Measurements from ENCODE around the gene SLITRK1.

Gene SLITRK1, protein sequence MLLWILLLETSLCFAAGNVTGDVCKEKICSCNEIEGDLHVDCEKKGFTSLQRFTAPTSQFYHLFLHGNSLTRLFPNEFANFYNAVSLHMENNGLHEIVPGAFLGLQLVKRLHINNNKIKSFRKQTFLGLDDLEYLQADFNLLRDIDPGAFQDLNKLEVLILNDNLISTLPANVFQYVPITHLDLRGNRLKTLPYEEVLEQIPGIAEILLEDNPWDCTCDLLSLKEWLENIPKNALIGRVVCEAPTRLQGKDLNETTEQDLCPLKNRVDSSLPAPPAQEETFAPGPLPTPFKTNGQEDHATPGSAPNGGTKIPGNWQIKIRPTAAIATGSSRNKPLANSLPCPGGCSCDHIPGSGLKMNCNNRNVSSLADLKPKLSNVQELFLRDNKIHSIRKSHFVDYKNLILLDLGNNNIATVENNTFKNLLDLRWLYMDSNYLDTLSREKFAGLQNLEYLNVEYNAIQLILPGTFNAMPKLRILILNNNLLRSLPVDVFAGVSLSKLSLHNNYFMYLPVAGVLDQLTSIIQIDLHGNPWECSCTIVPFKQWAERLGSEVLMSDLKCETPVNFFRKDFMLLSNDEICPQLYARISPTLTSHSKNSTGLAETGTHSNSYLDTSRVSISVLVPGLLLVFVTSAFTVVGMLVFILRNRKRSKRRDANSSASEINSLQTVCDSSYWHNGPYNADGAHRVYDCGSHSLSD

GRCh38 chr13:83881917-83882605 is at the start of gene SLITRK1:
TSS of gene SLITRK1 (minus strand) at chr13:83882474. CDS start at chr13:83881507, 967 bp downstream.
- DNase-seq (ENCODE audit: low read depth in 2 of 2) = no peak

DNA sequence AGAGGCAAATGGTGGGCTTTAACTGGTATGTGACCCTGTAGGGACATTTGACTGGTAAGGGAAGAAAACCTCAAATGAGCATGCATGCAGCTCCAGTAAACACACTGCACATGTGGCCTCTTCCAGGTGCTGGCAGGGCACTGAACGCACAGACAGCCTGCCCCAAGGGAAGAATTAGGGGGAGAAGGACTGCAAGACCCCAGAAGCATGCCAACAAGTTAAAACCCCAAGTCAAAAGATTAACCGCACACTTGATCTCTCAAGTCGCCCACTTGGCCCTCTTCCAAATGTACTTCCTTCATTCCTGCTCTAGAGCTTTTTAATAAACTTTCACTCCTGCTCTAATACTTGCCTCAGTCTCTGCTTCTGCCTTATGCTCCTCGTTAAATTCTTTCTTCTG is 46.9 kb upstream of the SLITRK1 start:
- DNase-seq (ENCODE audit: low read depth in 2 of 2) = no peak

DNA sequence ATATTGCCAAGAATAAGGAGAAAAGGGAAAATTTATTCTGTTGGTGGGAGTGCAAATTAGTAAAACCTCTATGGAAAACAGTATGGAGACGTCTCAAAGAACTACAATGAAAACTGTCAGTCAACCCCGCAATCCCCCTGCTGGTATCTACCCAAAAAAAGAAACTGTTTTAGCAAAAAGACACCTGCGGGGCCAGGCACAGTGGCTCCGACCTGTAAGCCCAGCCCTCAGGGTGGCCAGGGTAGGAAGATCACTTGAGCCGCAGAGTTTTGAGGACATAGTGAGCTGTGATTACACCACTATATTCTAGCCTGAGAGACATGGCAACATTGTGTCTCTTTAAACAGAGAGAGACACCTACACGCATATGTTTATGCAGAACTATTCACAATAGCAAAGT is 37.5 kb upstream of the SLITRK1 start:
- no peak for DNase-seq (ENCODE audit: low read depth in 2 of 2)

- DNase-seq (ENCODE audit: low read depth in 2 of 2) = no peak
These were observed 32.1 kb upstream of the SLITRK1 start for GRCh38 chr13:83914368-83914767.

- DNase-seq (ENCODE audit: low read depth in 2 of 2) = no peak
These were observed 25.1 kb upstream of the SLITRK1 start for GRCh38 chr13:83907196-83907989.

DNA sequence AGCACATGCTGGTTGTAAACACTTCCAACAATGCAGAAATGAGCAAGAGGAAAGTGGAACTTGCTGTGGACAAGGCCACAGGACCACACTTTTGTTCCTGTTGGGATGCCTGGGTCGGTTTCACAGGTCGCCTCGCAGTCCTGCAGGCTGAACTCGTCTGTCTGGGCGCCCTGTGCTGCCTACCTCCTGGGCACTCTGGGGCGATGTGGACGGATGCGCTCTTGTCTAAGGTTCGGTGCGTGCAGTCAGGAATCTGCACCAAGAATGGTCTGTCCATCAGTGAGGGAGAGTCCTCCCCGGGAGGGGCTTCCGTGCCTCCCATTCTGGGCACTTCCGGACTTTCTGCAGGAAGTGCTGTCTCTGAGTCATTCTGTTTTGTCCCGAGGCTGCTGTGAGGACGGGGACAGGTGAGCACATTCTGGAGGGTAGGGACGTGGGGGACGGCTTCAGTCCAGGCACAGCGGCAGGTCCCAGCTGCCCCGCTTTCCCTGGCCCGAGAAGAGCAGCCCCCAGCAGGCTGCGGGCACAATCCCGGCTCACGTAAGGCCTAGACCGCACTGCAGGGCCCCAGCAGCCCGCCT is 24.1 kb upstream of the SLITRK1 start:
- DNase-seq (ENCODE audit: low read depth in 2 of 2) = no peak

DNA sequence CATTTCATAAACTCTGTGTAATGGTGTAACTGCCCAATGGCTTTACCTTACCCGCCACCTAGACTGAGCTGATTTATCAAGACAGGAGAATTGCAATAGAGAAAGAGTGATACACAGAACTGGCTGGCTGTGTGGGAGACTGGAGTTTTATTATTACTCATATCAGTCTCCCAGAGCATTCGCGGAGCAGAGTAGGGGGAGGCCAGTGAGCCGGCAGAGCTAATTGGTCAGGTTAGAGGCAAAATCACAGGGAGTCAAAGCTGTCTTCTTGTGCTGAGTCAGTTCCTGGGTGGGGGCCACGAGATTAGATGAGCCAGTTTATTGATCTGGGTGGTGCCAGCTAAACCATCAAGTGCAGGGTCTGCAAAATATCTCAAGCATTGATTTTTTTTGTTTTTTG is 23.4 kb upstream of the SLITRK1 start:
- DNase-seq (ENCODE audit: low read depth in 2 of 2) = no peak

GRCh38 chr13:83895994-83896580 is 13.8 kb upstream of the SLITRK1 start:
- DNase-seq (ENCODE audit: low read depth in 2 of 2) = no peak

- DNase-seq (ENCODE audit: low read depth in 2 of 2) = no peak
These were observed 8.1 kb upstream of the SLITRK1 start for GRCh38 chr13:83890358-83890757.

DNA sequence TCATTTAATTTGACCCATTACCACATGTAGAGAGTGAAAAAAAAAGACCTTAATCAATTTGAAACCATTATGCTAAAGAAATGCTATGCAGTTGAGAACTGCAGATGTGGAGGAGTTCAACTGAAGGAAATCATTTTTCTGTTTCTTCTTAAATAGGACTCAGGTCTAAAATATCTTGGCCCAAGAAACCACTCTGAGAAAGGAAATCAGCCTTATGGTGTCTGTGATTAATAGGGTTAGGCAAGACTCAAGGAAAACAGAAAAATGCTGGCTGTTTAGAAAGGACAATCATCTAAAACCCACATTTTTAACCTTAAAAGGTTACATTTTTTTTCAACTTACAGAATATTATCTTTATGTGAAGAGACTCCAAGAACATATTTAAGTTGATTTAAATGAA is 1.9 kb upstream of the SLITRK1 start:
- no peak for DNase-seq (ENCODE audit: low read depth in 2 of 2)

- DNase-seq (ENCODE audit: low read depth in 2 of 2) = no peak
These were observed 818 bp upstream of the SLITRK1 start for GRCh38 chr13:83883061-83883523.

DNA sequence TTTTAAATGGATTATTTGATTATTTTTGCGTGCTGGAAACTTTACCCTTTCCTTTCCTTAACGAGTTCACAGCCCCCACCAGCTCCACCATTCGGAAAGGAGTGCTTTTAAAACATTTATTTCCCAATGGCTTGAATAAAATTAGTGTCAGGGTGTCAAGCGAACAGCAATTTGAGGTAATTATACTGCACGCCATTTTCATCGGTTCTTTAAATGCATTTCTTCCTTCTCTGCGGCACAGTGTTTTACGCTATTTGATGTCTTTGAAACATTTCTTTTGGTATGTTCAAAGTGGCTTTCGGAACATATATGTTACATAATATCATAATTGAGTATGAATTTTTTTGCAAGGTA is 309 bp upstream of the SLITRK1 start:
- no peak for DNase-seq (ENCODE audit: low read depth in 2 of 2)

DNA sequence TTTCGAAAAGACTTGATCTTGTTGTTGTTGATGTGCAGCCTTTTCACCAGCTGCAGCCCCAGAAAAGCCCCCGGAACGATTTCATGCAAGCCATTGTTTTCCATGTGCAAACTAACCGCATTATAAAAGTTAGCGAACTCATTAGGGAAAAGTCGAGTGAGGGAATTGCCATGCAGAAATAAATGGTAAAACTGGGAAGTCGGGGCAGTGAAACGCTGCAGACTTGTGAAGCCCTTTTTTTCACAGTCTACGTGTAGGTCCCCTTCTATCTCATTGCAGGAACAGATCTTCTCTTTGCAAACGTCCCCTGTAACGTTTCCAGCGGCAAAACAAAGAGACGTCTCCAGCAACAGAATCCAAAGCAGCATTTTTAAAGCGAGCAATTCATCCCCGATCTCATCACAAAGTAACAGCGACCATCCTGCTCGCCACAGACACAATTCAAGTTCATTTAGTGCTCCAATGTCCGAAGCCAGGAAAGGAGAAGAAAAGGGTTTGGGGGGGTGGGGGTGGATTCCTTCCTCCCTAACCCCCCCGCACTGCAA is 1.1 kb downstream of the SLITRK1 start:
- DNase-seq (ENCODE audit: low read depth in 2 of 2) = no peak

DNA sequence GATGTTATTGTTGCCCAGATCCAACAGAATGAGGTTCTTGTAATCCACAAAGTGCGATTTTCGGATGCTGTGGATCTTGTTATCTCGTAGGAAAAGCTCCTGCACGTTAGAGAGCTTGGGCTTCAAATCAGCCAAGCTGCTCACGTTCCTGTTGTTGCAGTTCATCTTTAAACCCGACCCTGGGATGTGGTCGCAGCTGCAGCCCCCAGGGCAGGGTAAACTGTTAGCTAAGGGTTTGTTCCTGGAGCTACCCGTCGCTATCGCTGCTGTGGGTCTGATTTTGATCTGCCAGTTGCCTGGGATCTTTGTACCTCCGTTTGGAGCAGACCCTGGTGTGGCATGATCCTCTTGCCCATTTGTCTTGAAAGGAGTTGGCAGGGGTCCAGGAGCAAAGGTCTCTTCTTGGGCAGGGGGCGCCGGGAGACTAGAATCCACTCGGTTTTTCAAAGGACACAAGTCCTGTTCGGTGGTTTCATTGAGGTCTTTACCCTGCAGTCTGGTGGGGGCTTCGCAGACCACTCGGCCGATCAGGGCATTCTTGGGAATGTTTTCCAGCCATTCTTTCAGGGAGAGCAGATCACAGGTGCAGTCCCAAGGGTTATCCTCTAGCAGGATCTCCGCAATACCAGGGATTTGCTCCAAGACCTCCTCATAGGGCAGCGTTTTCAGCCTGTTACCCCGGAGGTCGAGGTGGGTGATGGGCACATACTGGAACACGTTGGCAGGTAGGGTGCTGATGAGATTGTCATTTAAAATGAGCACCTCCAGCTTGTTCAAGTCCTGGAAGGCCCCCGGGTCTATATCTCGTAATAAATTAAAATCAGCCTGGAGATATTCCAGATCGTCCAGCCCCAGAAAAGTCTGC is 1.8 kb downstream of the SLITRK1 start:
- DNase-seq (ENCODE audit: low read depth in 2 of 2) = no peak

DNA sequence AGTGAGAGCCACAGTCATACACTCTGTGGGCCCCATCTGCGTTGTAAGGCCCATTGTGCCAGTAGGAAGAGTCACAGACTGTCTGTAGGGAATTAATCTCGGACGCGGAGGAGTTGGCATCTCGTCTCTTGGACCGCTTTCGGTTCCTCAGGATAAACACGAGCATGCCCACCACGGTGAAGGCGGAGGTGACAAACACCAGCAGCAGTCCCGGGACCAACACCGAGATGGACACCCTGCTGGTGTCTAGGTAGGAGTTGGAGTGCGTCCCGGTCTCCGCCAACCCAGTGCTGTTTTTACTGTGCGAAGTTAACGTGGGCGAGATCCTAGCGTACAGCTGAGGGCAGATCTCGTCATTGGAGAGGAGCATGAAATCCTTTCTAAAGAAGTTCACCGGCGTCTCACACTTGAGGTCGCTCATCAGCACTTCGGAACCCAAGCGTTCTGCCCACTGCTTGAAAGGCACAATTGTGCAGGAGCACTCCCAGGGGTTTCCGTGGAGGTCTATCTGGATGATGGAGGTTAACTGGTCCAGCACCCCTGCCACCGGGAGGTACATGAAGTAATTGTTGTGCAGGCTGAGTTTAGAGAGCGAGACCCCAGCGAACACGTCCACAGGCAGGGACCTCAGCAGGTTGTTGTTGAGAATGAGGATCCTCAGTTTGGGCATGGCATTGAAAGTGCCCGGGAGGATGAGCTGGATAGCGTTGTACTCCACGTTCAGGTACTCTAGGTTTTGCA is 2.7 kb downstream of the SLITRK1 start:
- DNase-seq (ENCODE audit: low read depth in 2 of 2) = no peak

DNA sequence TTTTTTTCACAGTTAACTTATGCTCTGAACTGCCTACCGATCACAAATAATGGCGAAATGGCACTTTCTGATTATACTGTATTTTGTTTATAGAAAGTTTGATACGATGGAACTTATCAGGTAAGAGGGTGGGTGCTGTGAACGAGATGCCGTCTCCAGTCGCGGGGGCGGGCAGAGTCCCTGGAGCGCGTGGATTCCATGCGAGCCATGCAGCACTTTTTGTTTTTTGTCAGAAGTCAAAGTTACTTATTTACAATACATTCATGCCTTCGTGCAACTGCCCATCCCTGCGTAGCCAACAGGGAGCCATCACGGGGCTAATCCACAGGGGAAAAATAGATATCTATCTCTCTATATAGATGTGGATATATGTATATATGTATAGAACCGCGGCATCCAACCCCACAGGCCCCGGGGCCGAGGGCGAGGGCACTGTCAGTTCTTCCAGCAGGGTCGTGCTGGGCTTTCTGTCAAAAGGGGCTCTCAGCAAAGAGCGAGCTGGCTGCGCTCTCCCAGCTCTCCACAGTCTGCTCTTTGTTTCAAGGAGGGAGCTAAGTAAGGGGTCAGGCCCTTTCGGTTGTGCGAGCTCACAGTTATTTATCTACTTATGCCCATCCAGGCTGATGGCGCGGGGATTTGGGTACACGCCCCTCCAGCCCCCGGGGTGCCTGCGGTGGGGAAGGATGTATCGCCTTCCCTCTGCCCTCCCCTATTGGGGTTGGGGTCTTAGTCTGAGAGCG is 3.4 kb downstream of the SLITRK1 start:
- DNase-seq (ENCODE audit: low read depth in 2 of 2) = no peak

GRCh38 chr13:83877651-83878355 is 4.5 kb downstream of the SLITRK1 start:
- no peak for DNase-seq (ENCODE audit: low read depth in 2 of 2)

DNA sequence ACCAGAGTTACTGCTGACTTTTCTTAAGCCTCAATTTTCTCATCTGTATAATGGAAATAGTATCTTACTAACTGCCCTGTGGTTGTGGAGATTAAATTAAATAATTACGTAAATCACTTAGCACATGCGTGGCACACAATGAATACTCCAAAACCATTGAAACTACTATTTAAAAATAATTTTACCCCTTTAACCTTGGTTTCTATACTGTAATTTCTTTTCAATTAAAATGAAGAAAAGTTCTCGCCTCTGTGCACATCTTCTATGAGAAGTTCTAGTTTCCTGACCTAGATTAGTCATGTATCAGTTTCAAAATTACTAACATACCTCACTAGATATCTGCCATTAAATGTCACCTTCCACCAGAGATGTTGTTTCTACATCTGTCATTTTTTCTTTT is 5.7 kb downstream of the SLITRK1 start:
- DNase-seq (ENCODE audit: low read depth in 2 of 2) = no peak

Measured in stimulated activated CD8-positive, alpha-beta memory T cell treated with anti-CD3 and anti-CD28 coated beads, Interleukin-15, amount 100 ng/mL, for 48 hours (primary cell).